Upper lobe of right lung (tissue), 1 donor: ENCODE measurements around the gene ZBTB7C. TPM values are rescaled to one million over a fixed set of nuclear protein-coding genes. Genes with fewer than 3 reads are reported as not detected.

Experiments used
- ATAC-seq: fragments of 200-7000 bp; cut with Tn5 transposase; one replicate; pipeline ENCODE4 v1.9.1; 2020; ENCODE audit warnings: mild to moderate bottlenecking, moderate library complexity
- DNase-seq: peaks from one replicate; pipeline ENCODE4 v3.0.0-alpha.2; 2020
- H3K27ac ChIP-seq: fragments of 200-600 bp; one replicate; pipeline ENCODE4 v1.8.0; 2022
- H3K27me3 ChIP-seq: fragments of 200-600 bp; one replicate; pipeline ENCODE4 v1.8.0; 2022; ENCODE audit warnings: mild to moderate bottlenecking
- H3K36me3 ChIP-seq: fragments of 200-600 bp; one replicate; pipeline ENCODE4 v1.8.0; 2022
- H3K4me1 ChIP-seq: fragments of 200-600 bp; one replicate; pipeline ENCODE4 v1.8.0; 2022
- H3K4me3 ChIP-seq: fragments of 200-600 bp; one replicate; pipeline ENCODE4 v1.8.0; 2022; ENCODE audit warnings: mild to moderate bottlenecking
- H3K9me3 ChIP-seq: fragments of 200-600 bp; one replicate; pipeline ENCODE4 v1.8.0; 2022
- CTCF ChIP-seq: fragments of 200-600 bp; IDR thresholded peaks from one replicate; pipeline ENCODE4 v1.8.0; 2022; ENCODE audit warnings: antibody characterized with exemption
- intact Hi-C: fragments of 100-400 bp; cut with DNase I; formaldehyde crosslinking; loops from one replicate; pipeline ENCODE4 v1.11.0; 2022
- total RNA-seq: library from RNA; stranded (reverse); fragmentation: NEBNext Ultra II Directional; extraction: Animal tissue kit (Norgen Biotek cat#: 25700); gene quantifications from one replicate; pipeline ENCODE4 v1.2.1, GENCODE V29; 2021
- donor health status: DM: no; HTN: yes; CAD: no; lungs with severe emphysema.

ZBTB7C gene
- total RNA-seq, 1 donor from 2014 or later, result 17.7 TPM

- ATAC-seq (no peak), DNase-seq (peak; percentile 25)
- intact Hi-C loops, result no loop called here
Measured at GRCh38 chr18:48074929-48075706, 334.1 kb downstream of the ZBTB7C start.

GRCh38 chr18:48073211-48073930, 335.8 kb downstream of the ZBTB7C start:
- H3K27me3 ChIP-seq, result no peaks in the 10 kb centered on the region
- no peak for TF ChIP-seq CTCF
- H3K9me3 ChIP-seq, result no peaks in the 10 kb centered on the region
- no peak overlapping the region for H3K4me3 ChIP-seq
- ATAC-seq, result no peak
- peak overlapping the region; percentile 77 for H3K27ac ChIP-seq
- peak; percentile 54 for DNase-seq
- intact Hi-C loops, result no loop called here
- no peaks in the 10 kb centered on the region for H3K36me3 ChIP-seq
- H3K4me1 ChIP-seq, result no peaks in the 10 kb centered on the region

More at GRCh38 chr18:48074929-48075706, 334.1 kb downstream of the ZBTB7C start:
- TF ChIP-seq CTCF, result no peak
- no peaks in the 10 kb centered on the region for H3K4me1 ChIP-seq
- H3K36me3 ChIP-seq, result no peaks in the 10 kb centered on the region
- no peaks in the 10 kb centered on the region for H3K9me3 ChIP-seq
- H3K27me3 ChIP-seq, result no peaks in the 10 kb centered on the region
- no peak overlapping the region for H3K27ac ChIP-seq
- no peak overlapping the region for H3K4me3 ChIP-seq

GRCh38 chr18:48072428-48073204, 336.6 kb downstream of the ZBTB7C start:
- no peak for TF ChIP-seq CTCF
- intact Hi-C loops, result no loop called here
- Histone ChIP-seq H3K4me1 (no peaks in the 10 kb centered on the region), H3K36me3 (no peaks in the 10 kb centered on the region), H3K27me3 (no peaks in the 10 kb centered on the region), H3K27ac (peak overlapping the region; percentile 77), H3K4me3 (no peak overlapping the region), H3K9me3 (no peaks in the 10 kb centered on the region)
- ATAC-seq (peak; percentile 20), DNase-seq (peak; percentile 46)

GRCh38 chr18:48068916-48069445, 340.2 kb downstream of the ZBTB7C start:
- H3K27ac ChIP-seq, result no peak overlapping the region
- no peaks in the 10 kb centered on the region for H3K4me1 ChIP-seq
- H3K36me3 ChIP-seq, result no peaks in the 10 kb centered on the region
- intact Hi-C loops, result no loop called here
- TF ChIP-seq CTCF, result no peak
- no peaks in the 10 kb centered on the region for H3K27me3 ChIP-seq
- DNase-seq, result no peak
- ATAC-seq, result no peak
- no peaks in the 10 kb centered on the region for H3K9me3 ChIP-seq
- no peak overlapping the region for H3K4me3 ChIP-seq

GRCh38 chr18:48066225-48066652, 342.9 kb downstream of the ZBTB7C start:
- Histone ChIP-seq H3K4me1 (no peaks in the 10 kb centered on the region), H3K36me3 (no peaks in the 10 kb centered on the region), H3K4me3 (no peak overlapping the region), H3K27ac (no peak overlapping the region), H3K9me3 (no peaks in the 10 kb centered on the region), H3K27me3 (no peaks in the 10 kb centered on the region)
- TF ChIP-seq CTCF, result no peak
- no peak for DNase-seq
- intact Hi-C loops, result no loop called here
- ATAC-seq, result no peak
